Lung (tissue), 12 donors: ENCODE measurements around the gene CRELD2. TPM values are rescaled to one million over a fixed set of nuclear protein-coding genes. Genes with fewer than 3 reads are reported as not detected.
"Not testable (repeated sequence)": the region's sequence is repeated elsewhere in the genome, so short reads cannot be mapped to it uniquely, and the experiment has no call there.

ENCODE experiments used
- ATAC-seq: fragments of 200-7000 bp; cut with Tn5 transposase; one replicate; pipeline ENCODE4 v1.9.1; 2020; ENCODE audit warnings: moderate number of reproducible peaks; ENCODE audit not compliant: insufficient read depth, low FRiP score
- DNase-seq, 3 donors: peaks; one replicate each; pipeline ENCODE4 v3.0.0-alpha.2; 2013 to 2017
- H3K27ac ChIP-seq, 2 donors: one replicate each; pipeline ENCODE4 v1.5.1; 2013; ENCODE audit warnings: mild to moderate bottlenecking in 2 of 2, moderate library complexity in 2 of 2, control low read depth in 1 of 2, inconsistent platforms in 1 of 2, low read depth in 1 of 2, low read length in 1 of 2
- H3K27me3 ChIP-seq, 3 donors: one replicate each; pipeline ENCODE4 v1.5.1; 2013; ENCODE audit warnings: low read length in 2 of 3; ENCODE audit not compliant: control insufficient read depth in 3 of 3, insufficient read depth in 3 of 3
- H3K36me3 ChIP-seq, 4 donors: one replicate each; pipeline ENCODE4 v1.5.1; 2013; ENCODE audit warnings: low read length in 4 of 4, mild to moderate bottlenecking in 1 of 4, moderate library complexity in 1 of 4; ENCODE audit not compliant: control insufficient read depth in 4 of 4, insufficient read depth in 4 of 4
- H3K4me1 ChIP-seq, 5 donors: one replicate each; pipeline ENCODE4 v1.5.1; 2013; ENCODE audit warnings: low read length in 5 of 5, mild to moderate bottlenecking in 2 of 5, moderate library complexity in 1 of 5; ENCODE audit not compliant: control insufficient read depth in 5 of 5, insufficient read depth in 5 of 5
- H3K4me3 ChIP-seq: one replicate; pipeline ENCODE4 v1.5.1; 2013; ENCODE audit warnings: mild to moderate bottlenecking, control low read depth, moderate library complexity
- H3K9ac ChIP-seq, 2 donors: one replicate each; pipeline ENCODE4 v1.5.1; 2013; ENCODE audit warnings: low read length in 2 of 2, control low read depth in 1 of 2; ENCODE audit not compliant: insufficient read depth in 1 of 2
- H3K9me3 ChIP-seq, 4 donors: one replicate each; pipeline ENCODE4 v1.5.1; 2013; ENCODE audit warnings: low read length in 3 of 4, mild to moderate bottlenecking in 1 of 4, moderate library complexity in 1 of 4; ENCODE audit not compliant: control insufficient read depth in 4 of 4, insufficient read depth in 3 of 4
- CTCF ChIP-seq: IDR thresholded peaks from 2 replicates; pipeline ENCODE4 v1.5.1; 2012; ENCODE audit warnings: mild to moderate bottlenecking; ENCODE audit errors: control extremely low read depth, extremely low read depth
- WGBS, 2 donors: extraction: QIAGEN DNeasy Blood & Tissue Kit; methylation state at CpG; one replicate each; pipeline ENCODE4 v1.1.7; 2013; 5-methylcytosine and 5-hydroxymethylcytosine counted together
- polyA plus RNA-seq, 2 donors: library from polyadenylated mRNA; stranded (reverse); fragments of 200-250 nt; gene quantifications; one replicate each; pipeline ENCODE4 v1.2.1, GENCODE V29; 2013
- total RNA-seq, 2 donors: library from RNA; depleted of rRNA in 1 of 2; stranded (reverse); fragments of >200 nt in 1 of 2; gene quantifications; one replicate each; pipeline ENCODE4 v1.2.1, GENCODE V29; 2014 to 2021
- donor health status: control.
- donor health status: control.
- donor health status: Bipolar disorder and iron deficiency.
- donor health status: healthy.
- donor health status: DM: yes; HTN: yes; CAD: no.

The CRELD2 gene
- total and polyA plus RNA-seq, 4 donors = 18.7 to 110 (median 71.9) TPM

GRCh38 chr22:49944399-49944891, 26.0 kb downstream of the CRELD2 start:
- Histone ChIP-seq H3K9ac (no peak overlapping the region), H3K27me3 (no peaks in the 10 kb centered on the region), H3K27ac (peak overlapping the region in 1 of 2 donors; percentile 23), H3K9me3 (peaks cover 0 to 2% (median 0%) of the 10 kb centered on the region in 4 donors), H3K4me3 (no peak overlapping the region), H3K4me1 (peaks cover 0 to 29% (median 4%) of the 10 kb centered on the region in 5 donors), H3K36me3 (no peaks in the 10 kb centered on the region)
- no peak for TF ChIP-seq CTCF
- 92 to 93% methylated on average over 13 of the region's 13 CpGs for WGBS, 2 donors
- no peak for DNase-seq
- ATAC-seq = no peak

- H3K27ac ChIP-seq, DNase-seq, H3K9ac ChIP-seq, H3K9me3 ChIP-seq, H3K27me3 ChIP-seq, H3K4me3 ChIP-seq, H3K36me3 ChIP-seq, ATAC-seq: not testable (repeated sequence)
- H3K4me1 ChIP-seq = peaks cover 0 to 29% (median 4%) of the 10 kb centered on the region in 5 donors
- WGBS, 2 donors = 74 to 82% methylated on average over 17 of the region's 17 CpGs
These were observed 26.8 kb downstream of the CRELD2 start for GRCh38 chr22:49945042-49945794.

GRCh38 chr22:49946612-49947295, 28.3 kb downstream of the CRELD2 start:
- Histone ChIP-seq H3K27ac (peak overlapping the region in 1 of 2 donors; percentile 93), H3K9ac (no peak overlapping the region), H3K4me1 (peaks cover 0 to 32% (median 8%) of the 10 kb centered on the region in 5 donors), H3K36me3 (no peaks in the 10 kb centered on the region), H3K27me3 (no peaks in the 10 kb centered on the region), H3K9me3 (no peaks in the 10 kb centered on the region), H3K4me3 (no peak overlapping the region)
- no peak for DNase-seq
- 82 to 92% methylated on average over 17 of the region's 17 CpGs for WGBS, 2 donors
- no peak for TF ChIP-seq CTCF
- ATAC-seq = no peak

- Histone ChIP-seq H3K36me3 (no peaks in the 10 kb centered on the region), H3K9ac (no peak overlapping the region), H3K9me3 (no peaks in the 10 kb centered on the region), H3K4me1 (peaks cover 0 to 37% (median 8%) of the 10 kb centered on the region in 5 donors), H3K4me3 (no peak overlapping the region), H3K27ac (peak overlapping the region in 1 of 2 donors; percentile 93), H3K27me3 (no peaks in the 10 kb centered on the region)
- 81 to 88% methylated on average over 6 of the region's 6 CpGs for WGBS, 2 donors
- ATAC-seq (no peak), DNase-seq (no peak)
- no peak for TF ChIP-seq CTCF
These were observed 28.8 kb downstream of the CRELD2 start for GRCh38 chr22:49947296-49947622.
